Activated CD8-positive, alpha-beta T cell treated with anti-CD3 and anti-CD28 coated beads, Interleukin-2, amount 10 ng/mL, durations not matched to agents 7 days and 5 days (primary cell): ENCODE data around the gene GNMT. TPM values are rescaled to one million over a fixed set of nuclear protein-coding genes. Genes with fewer than 3 reads are reported as not detected.

ENCODE experiments used
- total RNA-seq, 2 experiments: library from RNA; stranded (reverse); gene quantifications; one replicate each; pipeline ENCODE4 v1.2.3, GENCODE V29; 2021

The GNMT gene
- total RNA-seq, 2 experiments from 2014 or later, result 1.1 to 1.2 TPM

Other genes with a start within 250 kb of the GNMT start
- gene PRPH2, start 238.2 kb upstream of the GNMT start, total RNA-seq, result not detected
- 10 to 100 TPM; 26.7 to 29.1 TPM for gene TBCC, start 214.7 kb upstream of the GNMT start, total RNA-seq
- gene BICRAL, start 178.7 kb upstream of the GNMT start, total RNA-seq, result 10 to 100 TPM; 18.0 to 18.8 TPM
- gene RPL7L1, start 81.1 kb upstream of the GNMT start, total RNA-seq, result 10 to 100 TPM; 74.1 to 77.9 TPM
- not detected for gene PTCRA, start 44.7 kb upstream of the GNMT start, total RNA-seq
- gene CNPY3, start 31.3 kb upstream of the GNMT start, total RNA-seq, result 10 to 100 TPM; 86.0 to 87.6 TPM
- gene PEX6, start 18.4 kb downstream of the GNMT start, total RNA-seq, result 10 to 100 TPM; 11.1 to 12.0 TPM
- gene PPP2R5D, start 23.8 kb downstream of the GNMT start, total RNA-seq, result 10 to 100 TPM; 63.1 to 66.5 TPM
- gene MEA1, start 53.2 kb downstream of the GNMT start, total RNA-seq, result 10 to 100 TPM; 77.1 to 84.1 TPM
- 10 to 100 TPM; 75.4 to 76.0 TPM for gene KLHDC3, start 53.5 kb downstream of the GNMT start, total RNA-seq
- gene RRP36, start 60.9 kb downstream of the GNMT start, total RNA-seq, result 10 to 100 TPM; 84.3 to 92.8 TPM
- gene CUL7, start 93.1 kb downstream of the GNMT start, total RNA-seq, result 1 to 10 TPM; 8.5 to 8.9 TPM
- gene MRPL2, start 98.7 kb downstream of the GNMT start, total RNA-seq, result 10 to 100 TPM; 57.5 to 58.7 TPM
- gene KLC4, start 98.9 kb downstream of the GNMT start, total RNA-seq, result 10 to 100 TPM; 11.1 to 12.4 TPM
- gene PTK7, start 115.6 kb downstream of the GNMT start, total RNA-seq, result 1 to 10 TPM; 1.2 to 1.8 TPM
- gene SRF, start 210.5 kb downstream of the GNMT start, total RNA-seq, result 10 to 100 TPM; 41.4 to 43.8 TPM
- 10 to 100 TPM; 50.0 to 51.2 TPM for gene CUL9, start 221.4 kb downstream of the GNMT start, total RNA-seq